ENCODE measurements around the gene MAGI2.
"Not testable (repeated sequence)": the region's sequence is repeated elsewhere in the genome, so short reads cannot be mapped to it uniquely, and the experiment has no call there.

MAGI2 gene

DNA sequence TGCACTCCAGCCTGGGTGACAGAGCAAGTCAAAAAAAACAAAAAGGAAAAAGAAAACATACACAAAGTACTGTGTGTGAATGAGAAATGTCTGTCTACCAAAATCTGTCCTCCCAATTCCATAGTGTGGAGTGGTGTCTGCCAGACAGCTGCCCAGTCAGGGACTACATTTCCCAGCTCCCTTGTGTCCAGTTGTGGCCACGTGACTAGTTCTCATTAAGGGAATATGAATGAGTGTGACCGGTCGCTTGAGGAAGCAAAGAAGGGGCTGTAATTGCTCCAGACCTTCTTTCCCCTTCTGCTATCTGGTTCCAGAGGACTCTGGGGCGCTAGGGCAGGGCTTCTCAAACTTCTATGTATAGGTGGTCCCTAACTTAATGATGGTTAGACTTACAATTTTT lies 1450.8 kb downstream of the MAGI2 start:
- no peak for DNase-seq

DNA sequence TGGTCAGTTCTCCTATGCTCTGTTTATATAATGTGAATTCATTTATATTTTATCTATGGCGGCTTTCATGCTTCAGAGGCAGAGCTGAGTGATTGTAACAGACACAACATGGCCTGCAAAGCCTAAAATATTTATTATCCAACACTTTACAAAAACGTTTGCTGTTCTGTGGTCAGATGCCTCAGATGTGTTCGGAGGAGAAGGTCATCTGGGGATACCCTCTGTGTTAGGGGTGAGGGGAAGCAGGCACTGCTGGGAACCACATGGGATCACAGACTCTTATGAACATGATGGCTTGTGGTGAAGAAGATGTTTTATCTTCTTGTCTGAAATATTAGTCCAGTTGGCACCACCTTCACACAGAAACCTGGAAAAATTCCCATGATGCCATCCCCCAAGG lies 1451.4 kb downstream of the MAGI2 start:
- DNase-seq = no peak

DNA sequence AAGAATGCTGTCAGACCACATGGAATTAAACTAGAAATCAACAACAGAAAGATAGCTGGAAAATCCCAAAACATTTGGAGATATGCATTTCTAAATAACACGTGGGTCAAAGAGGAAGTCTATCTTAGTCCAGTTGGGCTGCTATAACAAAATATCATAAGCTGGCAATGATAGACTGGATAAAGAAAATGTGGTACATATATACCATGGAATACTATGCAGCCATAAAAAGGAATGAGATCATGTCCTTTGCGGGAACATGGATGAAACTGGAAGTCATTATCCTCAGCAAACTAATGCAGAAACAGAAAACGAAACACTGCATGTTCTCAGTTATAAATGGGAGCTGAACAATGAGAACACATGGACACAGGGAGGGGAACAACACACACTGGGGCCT lies 1454.3 kb downstream of the MAGI2 start:
- DNase-seq = not testable (repeated sequence)

DNA sequence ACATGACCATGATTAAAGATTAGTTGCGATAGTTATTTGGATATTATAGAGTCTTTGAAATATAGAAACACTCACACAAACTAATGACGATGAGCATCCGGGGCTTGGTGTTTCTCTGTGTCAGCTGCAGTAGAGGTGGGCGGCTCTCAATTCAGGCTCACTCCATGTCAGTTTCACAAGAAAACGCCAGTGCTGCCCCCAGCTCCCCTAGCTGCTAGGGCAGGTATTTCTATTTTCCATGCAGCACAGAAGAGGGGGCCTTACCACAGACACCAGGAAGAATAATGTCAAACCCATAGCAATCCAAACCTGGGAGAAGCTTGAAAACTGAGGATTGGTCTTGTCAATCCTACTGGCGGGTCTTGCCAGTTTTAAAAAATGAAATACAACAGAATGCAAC lies 1457.8 kb downstream of the MAGI2 start:
- DNase-seq = no peak

DNA sequence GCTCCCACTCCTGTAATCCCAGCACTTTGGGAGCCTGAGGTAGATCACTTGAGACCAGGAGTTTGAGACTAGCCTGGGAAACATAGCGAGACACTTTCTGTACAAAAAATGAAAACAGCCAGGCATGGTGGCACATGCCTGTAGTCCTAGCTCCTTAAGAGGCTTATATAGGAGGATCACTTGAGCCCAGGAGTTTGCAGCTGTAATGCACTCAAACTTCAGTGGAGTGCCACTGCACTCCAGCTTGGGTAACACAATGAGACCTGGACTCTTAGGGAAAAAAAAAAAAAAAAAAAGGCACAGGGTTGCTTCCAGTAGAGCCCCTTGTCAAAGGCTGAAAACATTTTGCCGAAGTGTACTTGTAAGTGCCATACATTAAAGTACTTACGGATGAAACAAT lies 1459.6 kb downstream of the MAGI2 start:
- DNase-seq = no peak

DNA sequence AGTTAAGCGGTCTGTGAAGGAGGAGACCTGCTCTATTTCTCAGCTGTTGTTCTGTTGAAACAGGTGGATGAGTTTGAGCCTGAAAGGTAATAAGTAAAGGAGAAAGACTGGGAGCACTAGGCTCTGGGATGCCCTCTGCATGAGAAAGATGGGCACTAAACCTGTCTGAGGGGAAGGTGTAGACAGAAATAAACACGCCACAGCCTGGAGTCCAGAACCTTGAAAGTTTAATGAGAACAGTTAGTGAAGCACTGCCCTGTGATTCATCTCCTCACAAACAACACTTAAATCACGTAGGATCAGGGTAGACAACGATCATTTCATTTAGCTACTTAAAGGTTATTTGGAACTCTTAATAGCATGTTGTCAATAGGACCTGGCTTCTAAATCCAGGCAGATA lies 1461.8 kb downstream of the MAGI2 start:
- DNase-seq = no peak

DNA sequence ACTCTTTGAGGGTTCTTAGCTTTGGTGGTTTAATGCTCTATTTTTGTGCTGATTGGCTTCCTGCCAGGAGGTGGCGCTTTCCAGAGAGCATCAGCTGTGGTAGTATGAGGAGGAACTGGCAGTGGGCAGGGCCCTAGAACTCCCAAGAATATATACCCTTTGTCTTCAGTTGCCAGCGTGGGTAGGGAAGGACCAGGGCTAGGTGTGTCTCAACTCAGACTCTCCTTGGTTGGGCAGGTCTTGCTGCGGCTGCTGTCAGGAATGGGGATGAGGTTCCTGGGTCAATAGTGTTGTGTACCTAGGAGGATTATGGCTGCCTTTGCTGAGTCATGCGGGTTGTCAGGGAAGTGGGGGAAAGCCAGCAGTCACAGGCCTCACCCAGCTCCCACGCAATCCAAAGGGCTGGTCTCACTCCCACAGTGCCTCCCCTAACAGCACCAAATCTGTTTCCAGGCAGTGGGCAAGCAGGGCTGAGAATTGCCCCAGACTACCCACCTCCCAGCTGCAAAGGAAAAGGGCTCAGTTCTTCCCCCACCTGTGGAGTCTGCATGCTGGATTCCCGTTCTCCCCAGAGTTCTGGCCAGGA lies 1463.4 kb downstream of the MAGI2 start:
- peak; percentile 8 for DNase-seq

DNA sequence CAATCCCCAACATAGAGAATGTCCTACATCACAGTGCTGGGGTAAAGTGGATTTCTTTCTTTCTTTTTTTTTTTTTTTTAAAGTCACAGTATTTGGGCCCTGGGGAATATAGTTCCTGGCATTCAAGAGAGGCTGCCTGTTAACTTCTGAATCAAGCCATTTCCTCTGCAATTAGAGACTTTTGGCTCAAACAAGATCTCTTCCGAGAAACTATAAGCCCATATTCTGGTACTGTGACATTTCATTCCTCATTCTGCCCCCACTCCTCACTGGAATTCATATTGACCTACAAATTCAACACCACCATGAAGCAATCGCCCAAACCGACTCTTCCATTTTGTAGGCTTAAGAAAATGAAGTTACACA lies 1467.5 kb downstream of the MAGI2 start:
- no peak for DNase-seq

DNA sequence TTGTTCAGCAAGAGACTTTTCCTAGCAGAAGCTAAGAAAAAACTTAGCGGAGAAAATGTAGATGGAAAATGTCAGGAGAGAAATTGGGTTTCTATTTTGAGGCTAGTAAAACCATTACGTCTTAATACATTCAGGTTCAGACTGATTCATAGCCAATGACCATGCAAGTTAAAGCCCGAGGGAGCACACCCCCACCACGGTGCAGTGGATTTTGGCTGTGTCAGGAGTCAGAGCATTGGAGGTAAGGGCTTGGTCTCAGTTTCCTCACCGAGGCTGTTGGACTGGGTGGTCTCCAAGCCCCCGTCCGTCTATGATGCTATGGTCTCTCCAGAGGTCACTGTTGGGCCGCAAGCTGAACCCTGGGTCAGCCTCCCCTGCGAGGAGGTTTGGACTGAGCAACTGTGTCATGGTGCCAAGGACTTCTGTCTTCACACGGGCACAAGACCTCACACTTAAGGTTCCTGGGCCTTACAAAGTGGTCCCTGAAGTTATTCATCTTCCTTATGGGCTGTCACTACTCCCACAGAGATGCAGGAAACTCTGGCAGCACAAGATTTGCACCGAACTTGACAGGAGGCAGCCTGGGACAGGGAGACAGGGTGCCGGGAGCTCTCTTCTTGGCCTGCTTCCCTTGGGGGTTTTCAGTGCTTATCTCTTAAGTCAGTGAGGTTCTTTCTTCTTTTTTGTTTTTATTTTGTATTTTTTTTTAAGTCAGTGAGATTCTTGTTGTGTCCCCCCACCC lies 1468.1 kb downstream of the MAGI2 start:
- no peak for DNase-seq

DNA sequence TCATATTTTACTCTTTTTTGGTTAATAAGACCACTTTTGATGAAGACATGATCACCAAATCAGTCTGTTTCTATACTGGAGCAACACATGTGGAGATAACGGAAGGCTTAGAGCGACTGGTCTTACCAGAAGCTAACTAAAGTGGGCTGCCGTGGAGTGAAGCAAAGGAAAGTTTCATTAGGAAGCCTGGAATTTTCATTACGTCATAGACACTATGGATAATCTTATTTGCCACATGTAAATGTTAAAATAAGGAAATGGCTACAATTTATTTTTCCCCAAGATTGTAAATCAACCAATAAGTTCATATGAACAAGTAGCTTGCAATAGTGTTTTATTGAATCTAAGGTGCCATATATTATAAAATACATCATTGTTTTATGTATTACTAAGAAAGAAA lies 1469.5 kb downstream of the MAGI2 start:
- no peak for DNase-seq

DNA sequence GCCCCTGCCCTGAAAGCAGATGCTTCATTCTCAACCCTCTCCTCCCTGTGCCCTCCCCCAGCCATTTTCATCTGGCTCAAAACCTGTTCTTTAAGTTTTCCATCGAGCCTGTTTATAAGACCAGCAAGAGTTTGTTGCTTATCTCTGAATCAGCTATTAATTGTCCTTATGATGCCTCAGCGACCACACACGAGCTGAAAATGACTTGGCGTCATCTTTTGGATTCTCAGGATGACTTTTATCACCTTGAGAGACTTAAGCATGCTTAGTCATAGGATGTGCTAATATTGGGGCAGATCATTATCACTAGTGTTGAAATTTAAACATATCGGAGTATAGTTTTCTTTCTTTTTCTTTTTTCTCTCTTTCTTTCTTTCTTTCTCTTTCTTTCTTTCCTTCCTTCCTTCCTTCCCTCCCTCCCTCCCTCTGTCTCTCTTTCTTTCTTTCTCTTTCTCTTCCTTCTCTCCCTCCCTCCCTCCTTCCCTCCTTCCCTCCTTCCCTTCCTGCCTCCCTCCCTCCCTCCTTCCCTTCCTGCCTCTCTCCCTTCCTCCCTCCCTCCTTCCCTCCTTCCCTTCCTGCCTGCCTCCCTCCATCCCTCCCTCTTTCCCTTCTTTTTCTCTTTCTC lies 1470.4 kb downstream of the MAGI2 start:
- DNase-seq = no peak

DNA sequence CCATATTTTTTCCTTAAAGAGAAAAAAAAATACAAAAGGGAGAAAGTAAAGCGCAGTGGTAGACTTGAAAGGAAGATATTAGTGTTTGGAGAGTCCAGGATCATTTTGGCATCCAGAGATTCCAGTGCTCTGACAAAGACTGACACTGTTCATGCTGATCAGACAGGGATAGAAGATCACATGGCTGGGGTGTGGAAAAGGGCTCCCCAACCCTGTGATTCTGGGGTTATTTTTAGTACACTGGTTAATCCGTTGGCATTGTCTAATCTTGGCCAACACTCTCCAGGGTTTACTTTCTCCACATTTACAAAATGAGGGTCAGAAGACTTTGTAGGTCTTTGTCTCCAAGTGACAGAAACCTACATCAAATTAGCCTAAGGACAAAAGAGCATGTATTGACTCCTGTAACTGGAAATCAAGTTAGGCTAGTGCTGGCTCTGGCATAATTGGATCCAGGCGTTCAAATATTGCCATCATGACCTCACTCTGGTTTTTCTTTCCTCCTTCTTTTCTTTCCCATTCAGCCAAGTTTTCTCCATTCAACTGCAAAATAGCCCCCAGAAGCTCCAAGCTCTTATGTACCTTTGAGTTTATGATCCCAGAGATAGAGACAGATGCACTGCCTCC lies 1473.3 kb downstream of the MAGI2 start:
- no peak for DNase-seq

DNA sequence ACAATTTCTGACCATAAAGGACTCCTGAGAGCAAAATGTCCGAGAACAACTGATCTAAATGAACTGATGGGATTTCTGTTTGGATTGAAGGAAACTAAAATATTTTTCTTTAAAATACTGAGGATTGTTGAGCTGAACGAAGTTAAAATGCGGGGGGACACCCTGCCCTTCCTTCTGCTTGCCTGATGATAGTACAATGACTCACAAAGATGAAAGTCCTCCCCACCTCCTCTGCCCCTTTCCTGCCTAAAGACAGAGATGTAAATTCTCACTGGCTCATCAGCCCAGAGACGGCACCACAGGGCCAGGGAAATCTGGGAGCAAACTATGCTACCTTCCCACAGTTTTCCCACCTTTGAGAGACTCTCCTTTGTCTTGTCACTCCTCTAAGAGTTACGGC lies 1474.2 kb downstream of the MAGI2 start:
- no peak for DNase-seq

DNA sequence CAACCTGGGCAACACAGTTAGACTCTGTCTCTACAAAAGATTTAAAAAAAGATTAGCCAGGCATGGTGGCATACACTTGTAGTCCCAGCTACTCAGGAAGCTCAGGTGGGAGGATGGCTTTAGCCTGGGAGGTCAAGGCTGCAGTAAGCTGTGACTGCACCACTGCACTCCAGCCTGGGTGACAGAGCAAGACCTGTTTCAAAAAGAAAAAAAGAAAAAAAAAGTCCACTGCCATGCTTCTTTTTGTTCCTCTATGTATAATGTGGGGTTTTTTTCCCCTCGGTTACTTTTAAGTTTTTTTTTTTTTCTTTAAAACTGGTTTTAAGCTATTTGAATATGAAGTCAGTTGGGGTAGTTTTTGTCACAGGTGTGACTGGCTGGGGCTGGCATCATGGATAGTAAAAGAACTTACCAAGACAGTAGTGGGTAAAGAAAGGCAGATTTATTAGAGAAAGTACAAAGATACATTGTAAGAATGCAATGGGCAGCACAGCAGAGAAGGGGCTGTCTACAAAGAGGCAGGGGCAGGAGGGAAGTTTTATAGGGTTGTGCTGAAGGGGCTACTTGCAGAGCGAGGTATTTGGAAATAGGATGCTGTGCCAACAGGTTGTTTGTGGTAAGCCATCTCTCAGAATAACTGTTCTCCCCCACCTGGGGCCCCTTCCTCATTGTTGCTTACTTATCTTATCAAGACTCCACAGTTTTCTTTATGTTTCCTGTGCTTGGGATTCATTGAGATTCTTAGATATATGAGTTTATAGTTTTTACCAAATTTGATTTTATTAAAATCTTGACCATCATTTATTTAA lies 1477.6 kb downstream of the MAGI2 start:
- DNase-seq = no peak

DNA sequence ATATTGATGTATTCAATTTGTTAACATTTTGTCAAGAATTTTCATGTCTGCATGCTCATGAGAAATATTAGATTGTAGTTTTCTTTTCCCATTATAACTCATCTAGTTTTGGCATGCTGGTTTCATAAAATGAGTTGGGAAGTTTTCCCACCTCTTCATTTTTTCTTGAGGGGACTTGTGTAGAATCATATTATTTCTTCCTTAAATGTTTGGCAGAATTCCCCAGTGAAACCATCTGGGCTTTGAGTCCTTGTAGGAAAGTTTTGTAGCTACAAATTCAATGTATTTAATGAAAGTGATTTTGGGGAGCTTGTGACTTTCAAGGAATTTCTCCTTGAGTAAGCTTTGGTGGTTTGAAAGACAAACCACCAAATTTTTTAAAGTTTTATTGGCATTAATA lies 1481.7 kb downstream of the MAGI2 start:
- DNase-seq = no peak

DNA sequence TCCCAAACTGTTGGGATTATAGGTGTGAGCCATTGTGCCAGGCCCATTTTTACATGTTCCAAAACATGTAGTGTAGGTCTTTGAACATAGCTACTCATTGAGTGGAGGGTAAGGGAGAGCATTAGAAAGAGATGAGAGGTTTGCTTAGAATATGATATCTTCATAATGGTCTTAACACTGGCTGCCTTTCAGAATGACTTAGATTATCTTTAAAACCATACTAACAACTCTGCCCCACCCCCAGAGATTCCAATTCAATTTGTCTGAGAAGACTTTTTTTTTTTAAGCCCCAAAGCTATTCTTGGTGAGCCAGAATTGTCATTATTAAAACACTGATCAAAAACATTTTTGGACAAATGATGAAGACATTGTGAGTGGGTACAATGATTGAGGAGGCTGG lies 1486.0 kb downstream of the MAGI2 start:
- DNase-seq = no peak

All from stimulated activated CD4-positive, alpha-beta T cell treated with anti-CD3 and anti-CD28 coated beads, Interleukin-4, amount 100 ng/mL, for 1 hour (primary cell).